Parathyroid adenoma (tissue), 2 donors: ENCODE results near the gene VEPH1.

ENCODE experiments used
- H2AFZ ChIP-seq: fragments of 300-600 bp; sonication (generic); one replicate; pipeline ENCODE4 v1.7.0; 2017; ENCODE audit warnings: antibody characterized with exemption, mild to moderate bottlenecking
- H3K27ac ChIP-seq: fragments of 300-600 bp; sonication (generic); one replicate; pipeline ENCODE4 v1.7.0; 2017
- H3K27me3 ChIP-seq: fragments of 300-600 bp; sonication (generic); one replicate; pipeline ENCODE4 v1.7.0; 2017; ENCODE audit warnings: low read length; ENCODE audit not compliant: control insufficient read depth, insufficient read depth
- H3K36me3 ChIP-seq: fragments of 300-600 bp; sonication (generic); one replicate; pipeline ENCODE4 v1.7.0; 2017; ENCODE audit warnings: low read length; ENCODE audit not compliant: control insufficient read depth, insufficient read depth
- H3K4me1 ChIP-seq: fragments of 300-600 bp; sonication (generic); one replicate; pipeline ENCODE4 v1.7.0; 2017; ENCODE audit warnings: control low read depth
- H3K4me2 ChIP-seq: fragments of 300-600 bp; sonication (generic); one replicate; pipeline ENCODE4 v1.7.0; 2017; ENCODE audit warnings: low read length
- H3K4me3 ChIP-seq: fragments of 300-600 bp; sonication (generic); one replicate; pipeline ENCODE4 v1.7.0; 2017; ENCODE audit warnings: low read depth, low read length
- H3K79me2 ChIP-seq: fragments of 300-600 bp; sonication (generic); one replicate; pipeline ENCODE4 v1.7.0; 2017; ENCODE audit warnings: control low read depth
- H3K9ac ChIP-seq: fragments of 300-600 bp; sonication (generic); one replicate; pipeline ENCODE4 v1.7.0; 2017; ENCODE audit warnings: mild to moderate bottlenecking
- H3K9me3 ChIP-seq: fragments of 300-600 bp; sonication (generic); one replicate; pipeline ENCODE4 v1.7.0; 2017; ENCODE audit warnings: low read length; ENCODE audit not compliant: control insufficient read depth
- TF ChIP-seq, protein P1 (sequence below): fragments of 300-600 bp; sonication (generic); IDR thresholded peaks from one replicate; pipeline ENCODE4 v1.7.0; 2017; ENCODE audit warnings: antibody characterized with exemption, mild to moderate bottlenecking
- donor health status: primary hyperparathyroidism.

VEPH1 gene

DNA sequence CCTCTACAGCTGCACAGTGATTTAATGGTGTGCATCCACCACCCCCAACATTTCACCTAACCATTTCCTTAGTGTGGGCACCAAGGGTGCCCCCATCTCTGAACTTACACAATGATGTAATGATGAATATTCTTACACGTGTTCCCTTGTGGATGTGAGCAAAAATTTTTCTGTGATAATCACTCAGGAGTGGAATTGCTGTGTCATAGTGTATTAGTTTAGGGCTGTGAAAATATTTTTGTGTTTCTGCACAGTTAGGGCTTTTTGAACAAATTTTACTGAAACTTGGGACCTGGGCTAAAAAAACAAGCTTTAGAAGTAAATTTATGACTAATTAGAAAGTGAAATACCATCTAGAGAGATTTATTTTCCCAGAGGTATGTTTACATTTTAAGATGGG, 208.7 kb downstream of the VEPH1 start:
- no peaks in the 10 kb centered on the region for H3K9me3 ChIP-seq
- no peak overlapping the region for H2AFZ ChIP-seq
- H3K4me3 ChIP-seq: no peak overlapping the region
- H3K36me3 ChIP-seq: no peaks in the 10 kb centered on the region
- TF ChIP-seq, protein P1, sequence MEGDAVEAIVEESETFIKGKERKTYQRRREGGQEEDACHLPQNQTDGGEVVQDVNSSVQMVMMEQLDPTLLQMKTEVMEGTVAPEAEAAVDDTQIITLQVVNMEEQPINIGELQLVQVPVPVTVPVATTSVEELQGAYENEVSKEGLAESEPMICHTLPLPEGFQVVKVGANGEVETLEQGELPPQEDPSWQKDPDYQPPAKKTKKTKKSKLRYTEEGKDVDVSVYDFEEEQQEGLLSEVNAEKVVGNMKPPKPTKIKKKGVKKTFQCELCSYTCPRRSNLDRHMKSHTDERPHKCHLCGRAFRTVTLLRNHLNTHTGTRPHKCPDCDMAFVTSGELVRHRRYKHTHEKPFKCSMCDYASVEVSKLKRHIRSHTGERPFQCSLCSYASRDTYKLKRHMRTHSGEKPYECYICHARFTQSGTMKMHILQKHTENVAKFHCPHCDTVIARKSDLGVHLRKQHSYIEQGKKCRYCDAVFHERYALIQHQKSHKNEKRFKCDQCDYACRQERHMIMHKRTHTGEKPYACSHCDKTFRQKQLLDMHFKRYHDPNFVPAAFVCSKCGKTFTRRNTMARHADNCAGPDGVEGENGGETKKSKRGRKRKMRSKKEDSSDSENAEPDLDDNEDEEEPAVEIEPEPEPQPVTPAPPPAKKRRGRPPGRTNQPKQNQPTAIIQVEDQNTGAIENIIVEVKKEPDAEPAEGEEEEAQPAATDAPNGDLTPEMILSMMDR: no peak
- H3K4me2 ChIP-seq: no peak overlapping the region
- no peaks in the 10 kb centered on the region for H3K79me2 ChIP-seq
- H3K4me1 ChIP-seq: no peaks in the 10 kb centered on the region
- no peaks in the 10 kb centered on the region for H3K27me3 ChIP-seq
- H3K9ac ChIP-seq: no peak overlapping the region
- no peak overlapping the region for H3K27ac ChIP-seq

DNA sequence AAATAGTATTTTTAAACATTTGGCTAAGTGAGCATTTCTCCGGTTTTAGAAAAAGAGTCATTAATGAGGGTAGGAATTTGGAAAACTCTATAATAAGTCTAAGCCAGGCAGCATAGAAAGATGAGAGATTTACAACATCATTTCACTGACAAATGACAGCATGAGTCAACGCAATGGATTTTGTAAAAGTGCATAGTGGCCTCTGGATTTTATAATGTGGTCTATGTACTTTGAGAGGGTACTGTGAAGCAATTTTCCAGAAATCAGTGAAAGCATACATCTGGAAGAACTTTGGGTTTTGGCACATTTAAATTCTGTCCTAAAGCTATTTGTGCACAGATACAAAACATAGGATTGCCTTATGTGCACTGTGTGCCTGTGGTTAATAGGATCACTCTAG, 212.4 kb downstream of the VEPH1 start:
- no peaks in the 10 kb centered on the region for H3K27me3 ChIP-seq
- H3K27ac ChIP-seq: no peak overlapping the region
- H3K9ac ChIP-seq: no peak overlapping the region
- H3K4me3 ChIP-seq: no peak overlapping the region
- H3K36me3 ChIP-seq: no peaks in the 10 kb centered on the region
- no peaks in the 10 kb centered on the region for H3K9me3 ChIP-seq
- no peak overlapping the region for H3K4me2 ChIP-seq
- no peak overlapping the region for H2AFZ ChIP-seq
- no peaks in the 10 kb centered on the region for H3K4me1 ChIP-seq
- H3K79me2 ChIP-seq: no peaks in the 10 kb centered on the region
- TF ChIP-seq, protein P1: no peak

DNA sequence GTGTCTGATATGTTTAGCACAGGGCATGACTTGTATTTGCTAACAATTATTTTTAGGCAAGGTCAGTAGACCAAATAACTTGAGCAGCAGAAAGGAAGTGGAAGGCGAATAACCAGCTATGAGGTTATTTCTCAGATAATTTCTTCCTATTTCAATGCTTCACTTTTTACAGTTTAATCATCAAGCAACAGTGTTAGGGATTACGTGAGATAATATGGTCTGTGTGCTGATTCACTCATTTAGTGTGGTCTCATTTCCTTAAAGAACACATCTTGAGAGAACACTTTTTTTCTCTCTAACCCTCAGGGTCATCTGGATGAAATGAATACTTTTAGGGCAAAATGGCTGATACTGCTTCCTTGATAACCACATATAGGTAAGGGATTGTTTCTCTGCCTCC, 217.2 kb downstream of the VEPH1 start:
- Histone ChIP-seq H3K4me3 (no peak overlapping the region), H3K27ac (no peak overlapping the region), H3K79me2 (no peaks in the 10 kb centered on the region), H3K9ac (no peak overlapping the region), H3K4me1 (no peaks in the 10 kb centered on the region), H3K4me2 (no peak overlapping the region), H3K36me3 (no peaks in the 10 kb centered on the region), H2AFZ (no peak overlapping the region), H3K27me3 (no peaks in the 10 kb centered on the region), H3K9me3 (no peaks in the 10 kb centered on the region)
- TF ChIP-seq, protein P1: no peak

DNA sequence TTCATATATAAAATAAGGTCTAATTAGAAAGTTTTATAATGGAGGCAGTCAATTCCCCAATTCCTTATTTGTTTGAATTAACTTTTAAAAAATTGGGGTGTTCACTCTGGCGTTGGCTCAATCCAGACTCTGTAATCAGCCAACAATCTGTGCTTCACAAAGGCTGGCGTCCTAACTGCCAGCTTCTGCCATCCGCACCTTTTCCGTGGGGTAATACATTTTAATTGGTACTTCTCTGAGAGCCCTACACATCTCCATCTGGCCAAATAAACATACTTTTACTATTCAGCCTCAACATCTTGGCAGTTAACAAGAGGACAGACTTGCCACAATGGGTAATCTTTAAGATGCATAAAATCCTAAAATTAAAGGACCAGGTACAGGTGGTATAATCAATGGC, 218.1 kb downstream of the VEPH1 start:
- TF ChIP-seq, protein P1: no peak

DNA sequence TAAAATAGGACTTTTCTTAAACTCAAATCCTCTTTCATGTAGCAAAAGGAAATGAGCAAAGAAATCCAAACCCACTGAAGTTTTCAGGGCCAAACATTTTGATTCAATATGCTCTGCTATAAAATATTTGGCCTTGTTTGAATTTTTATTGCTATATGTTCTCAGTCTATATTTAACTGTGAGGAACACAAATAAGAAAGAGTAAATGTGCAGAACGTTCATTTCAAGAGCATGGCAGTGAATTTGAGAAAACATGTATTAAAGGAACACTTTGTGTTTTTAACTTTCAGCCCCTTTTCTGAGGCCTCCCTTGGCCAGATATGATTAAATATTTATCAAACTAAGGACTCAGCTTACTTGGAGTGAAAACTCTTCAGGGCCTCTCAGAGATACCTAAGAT, 218.5 kb downstream of the VEPH1 start:
- H3K4me3 ChIP-seq: no peak overlapping the region
- no peak overlapping the region for H2AFZ ChIP-seq
- no peaks in the 10 kb centered on the region for H3K79me2 ChIP-seq
- H3K36me3 ChIP-seq: no peaks in the 10 kb centered on the region
- no peaks in the 10 kb centered on the region for H3K4me1 ChIP-seq
- TF ChIP-seq, protein P1: no peak
- no peak overlapping the region for H3K27ac ChIP-seq
- H3K4me2 ChIP-seq: no peak overlapping the region
- H3K27me3 ChIP-seq: no peaks in the 10 kb centered on the region
- no peaks in the 10 kb centered on the region for H3K9me3 ChIP-seq
- H3K9ac ChIP-seq: no peak overlapping the region

More for the DNA sequence above, 218.1 kb downstream of the VEPH1 start:
- Histone ChIP-seq H2AFZ (no peak overlapping the region), H3K4me1 (no peaks in the 10 kb centered on the region), H3K4me2 (no peak overlapping the region), H3K36me3 (no peaks in the 10 kb centered on the region), H3K9me3 (no peaks in the 10 kb centered on the region), H3K9ac (no peak overlapping the region), H3K4me3 (no peak overlapping the region), H3K27ac (no peak overlapping the region), H3K79me2 (no peaks in the 10 kb centered on the region), H3K27me3 (no peaks in the 10 kb centered on the region)
